ENCODE data around the gene INSR.

The INSR gene

GRCh38 chr19:7210359-7210758, 83.9 kb downstream of the INSR start:
- no peak for TF ChIP-seq MAX (IDR thresholded peaks at IDR 0.05)
- TF ChIP-seq TEAD4 (IDR thresholded peaks at IDR 0.05) = no peak
- TF ChIP-seq CEBPB (IDR thresholded peaks at IDR 0.05) = no peak
- TF ChIP-seq YY1 (IDR thresholded peaks at IDR 0.05; ENCODE audit: low read depth) = no peak
- TF ChIP-seq TCF12 (IDR thresholded peaks at IDR 0.05; ENCODE audit: low read depth) = no peak
- TF ChIP-seq USF1 (IDR thresholded peaks at IDR 0.05) = no peak
- no peak for TF ChIP-seq REST (IDR thresholded peaks at IDR 0.05; ENCODE audit: low read depth)
- no peak for TF ChIP-seq FOXM1 (IDR thresholded peaks at IDR 0.05; ENCODE audit: borderline replicate concordance, low read depth)
- TF ChIP-seq RAD21 (IDR thresholded peaks at IDR 0.05; ENCODE audit: low read depth) = no peak

GRCh38 chr19:7203332-7203731, 90.9 kb downstream of the INSR start:
- TF ChIP-seq TCF12 (IDR thresholded peaks at IDR 0.05; ENCODE audit: low read depth) (no peak), ZBTB7A (IDR thresholded peaks at IDR 0.05; ENCODE audit: low read depth) (no peak), USF1 (IDR thresholded peaks at IDR 0.05) (no peak), TEAD4 (IDR thresholded peaks at IDR 0.05) (no peak), FOXM1 (IDR thresholded peaks at IDR 0.05; ENCODE audit: borderline replicate concordance, low read depth) (no peak), RAD21 (IDR thresholded peaks at IDR 0.05; ENCODE audit: low read depth) (no peak), YY1 (IDR thresholded peaks at IDR 0.05; ENCODE audit: low read depth) (no peak), CREB1 (IDR thresholded peaks at IDR 0.05; ENCODE audit: low read depth) (no peak), MAX (IDR thresholded peaks at IDR 0.05) (no peak), NFIC (IDR thresholded peaks at IDR 0.05) (no peak), EP300 (IDR thresholded peaks at IDR 0.05; ENCODE audit: borderline replicate concordance) (no peak), TAF1 (IDR thresholded peaks at IDR 0.05; ENCODE audit: low read depth) (no peak), REST (IDR thresholded peaks at IDR 0.05; ENCODE audit: low read depth) (no peak), CEBPB (IDR thresholded peaks at IDR 0.05) (no peak), EGR1 (IDR thresholded peaks at IDR 0.05) (no peak)

GRCh38 chr19:7202888-7203287, 91.3 kb downstream of the INSR start:
- TF ChIP-seq EGR1 (IDR thresholded peaks at IDR 0.05) (no peak), YY1 (IDR thresholded peaks at IDR 0.05; ENCODE audit: low read depth) (no peak), RAD21 (IDR thresholded peaks at IDR 0.05; ENCODE audit: low read depth) (no peak), REST (IDR thresholded peaks at IDR 0.05; ENCODE audit: low read depth) (no peak), ZBTB7A (IDR thresholded peaks at IDR 0.05; ENCODE audit: low read depth) (no peak), CREB1 (IDR thresholded peaks at IDR 0.05; ENCODE audit: low read depth) (no peak), FOXM1 (IDR thresholded peaks at IDR 0.05; ENCODE audit: borderline replicate concordance, low read depth) (no peak), NFIC (IDR thresholded peaks at IDR 0.05) (no peak), EP300 (IDR thresholded peaks at IDR 0.05; ENCODE audit: borderline replicate concordance) (no peak), TAF1 (IDR thresholded peaks at IDR 0.05; ENCODE audit: low read depth) (no peak), TEAD4 (IDR thresholded peaks at IDR 0.05) (no peak), CEBPB (IDR thresholded peaks at IDR 0.05) (no peak), USF1 (IDR thresholded peaks at IDR 0.05) (no peak), TCF12 (IDR thresholded peaks at IDR 0.05; ENCODE audit: low read depth) (no peak), MAX (IDR thresholded peaks at IDR 0.05) (no peak)

GRCh38 chr19:7200736-7201135, 93.5 kb downstream of the INSR start:
- TF ChIP-seq MAX (IDR thresholded peaks at IDR 0.05) (no peak), REST (IDR thresholded peaks at IDR 0.05; ENCODE audit: low read depth) (no peak), NFIC (IDR thresholded peaks at IDR 0.05) (no peak), USF1 (IDR thresholded peaks at IDR 0.05) (no peak), EP300 (IDR thresholded peaks at IDR 0.05; ENCODE audit: borderline replicate concordance) (no peak), TCF12 (IDR thresholded peaks at IDR 0.05; ENCODE audit: low read depth) (no peak), TEAD4 (IDR thresholded peaks at IDR 0.05) (no peak), RAD21 (IDR thresholded peaks at IDR 0.05; ENCODE audit: low read depth) (no peak)

Data from Ishikawa (cell line).